K562 (cell line): ENCODE data around the gene DLX2.

ENCODE experiments used
- ADNP ChIP-seq: fragments of 200-800 bp; sonication (Bioruptor generic); IDR thresholded peaks from 2 replicates; pipeline ENCODE4 v1.6.1; 2016; ENCODE audit warnings: missing genetic modification characterization, missing compliant biosample characterization
- DPF2 ChIP-seq: fragments of 450-650 bp; IDR thresholded peaks from 2 replicates; pipeline ENCODE4 v1.6.1; 2016
- HDAC6 ChIP-seq: IDR thresholded peaks from 2 replicates; pipeline ENCODE4 v1.6.1; 2012; ENCODE audit warnings: low read depth, mild to moderate bottlenecking, control low read depth, inconsistent platforms, low read length, moderate library complexity
- SMC3 ChIP-seq: conservative IDR thresholded peaks from 2 replicates; pipeline ENCODE4 v1.6.1; 2011; ENCODE audit warnings: low read depth, low read length, improper control_type of control experiment; ENCODE audit not compliant: insufficient read depth
- ZSCAN29 ChIP-seq: fragments of 450-650 bp; IDR thresholded peaks from 2 replicates; pipeline ENCODE4 v1.6.1; 2017

- TF ChIP-seq DPF2 (no peak), ADNP (tag) (no peak), ZSCAN29 (no peak), SMC3 (no peak), HDAC6 (no peak)
These were observed 49.2 kb downstream of the DLX2 start for GRCh38 chr2:172053486-172053885.
